Endometrium (tissue), 2 donors: ENCODE measurements around the gene SIPA1L3.

Source experiments
- FAIRE-seq: peaks from 2 replicates; lab custom pipeline; 2012; peaks lifted over from hg19 to GRCh38; lab: Jason Lieb, UNC
- donor health status: control.
- donor health status: control.

The SIPA1L3 gene

GRCh38 chr19:38158730-38159129 is 251.7 kb downstream of the SIPA1L3 start:
- FAIRE-seq = no peak

DNA sequence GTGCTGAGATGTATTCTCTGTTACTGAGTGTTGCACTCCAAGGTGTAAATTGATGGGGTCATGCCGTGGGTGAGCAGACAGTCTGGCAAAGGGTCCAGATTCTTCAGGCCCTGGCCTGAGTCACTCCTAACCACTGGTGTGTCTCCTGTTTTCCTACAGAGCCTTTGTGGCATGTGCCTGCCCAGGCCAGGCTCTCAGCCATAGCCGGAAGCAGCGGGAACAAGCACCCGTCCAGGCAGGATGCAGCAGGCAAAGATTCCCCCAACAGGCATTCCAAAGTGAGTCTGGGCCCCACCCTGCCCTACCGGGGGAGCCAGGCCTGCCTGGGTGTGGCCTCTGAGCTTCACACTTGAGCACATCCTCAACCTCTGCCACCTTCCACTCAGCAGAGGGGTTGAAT is 255.1 kb downstream of the SIPA1L3 start:
- no peak for FAIRE-seq

DNA sequence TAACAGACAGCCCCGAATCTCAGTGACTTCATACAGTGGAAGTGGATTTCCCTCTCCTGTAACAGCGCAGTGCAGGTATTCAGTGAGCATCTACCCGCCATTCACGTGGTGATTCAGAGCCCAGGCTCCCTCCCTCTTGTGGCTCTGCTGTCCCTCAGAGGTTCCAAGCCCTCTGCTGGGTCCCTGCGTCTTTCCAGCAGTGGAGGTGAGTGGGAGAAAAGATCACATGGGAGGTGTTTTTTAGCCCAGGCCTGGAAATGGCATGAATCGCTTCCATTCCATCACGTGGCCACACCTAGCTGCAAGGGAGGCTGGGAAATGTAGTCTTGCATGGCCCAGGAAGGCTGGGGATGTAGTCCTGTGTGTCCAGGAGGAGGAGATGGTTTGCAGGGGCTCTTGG is 255.6 kb downstream of the SIPA1L3 start:
- no peak for FAIRE-seq

GRCh38 chr19:38163419-38164290 is 256.6 kb downstream of the SIPA1L3 start:
- no peak for FAIRE-seq

GRCh38 chr19:38164526-38164925 is 257.5 kb downstream of the SIPA1L3 start:
- FAIRE-seq = no peak

- no peak for FAIRE-seq
These were observed 258.3 kb downstream of the SIPA1L3 start for GRCh38 chr19:38165335-38165734.

DNA sequence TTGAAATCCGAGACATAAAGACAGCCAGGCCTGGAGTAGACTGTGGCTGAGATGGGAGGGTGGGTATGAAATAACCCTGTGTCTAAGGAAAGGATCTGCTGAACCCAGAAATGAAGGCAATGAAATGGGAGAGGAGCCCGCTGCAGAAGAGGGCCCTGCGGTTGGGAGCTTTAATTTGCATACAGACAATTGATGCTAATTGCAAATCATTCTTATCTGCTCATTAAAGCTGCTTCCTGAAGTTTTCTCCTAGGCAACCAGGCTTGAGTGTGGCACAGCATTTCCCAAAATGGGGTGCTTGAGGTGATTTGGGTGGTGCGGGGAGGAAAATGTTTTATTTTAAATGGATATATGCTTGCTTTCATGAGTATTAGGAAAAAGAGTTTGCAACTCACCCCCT is 261.6 kb downstream of the SIPA1L3 start:
- FAIRE-seq = no peak

DNA sequence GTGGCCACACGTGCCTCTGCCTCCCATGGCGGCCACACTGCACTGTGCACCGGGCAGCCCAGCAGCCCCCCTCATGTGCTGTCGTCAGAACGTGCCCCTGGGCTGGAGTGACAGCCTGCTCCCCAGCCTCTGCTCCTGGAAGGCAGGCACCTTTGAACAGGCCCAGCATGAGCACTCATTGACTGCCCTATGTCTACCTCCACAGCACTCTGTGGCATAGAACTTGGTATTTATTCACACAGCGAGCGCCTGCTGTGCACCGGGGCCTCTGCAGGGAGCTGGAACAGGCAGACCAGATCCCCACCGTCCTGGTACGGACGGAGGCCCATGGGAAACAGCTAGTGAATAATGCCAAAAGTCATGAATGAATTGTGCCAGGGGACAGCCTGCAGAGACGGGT is 263.3 kb downstream of the SIPA1L3 start:
- FAIRE-seq = no peak

GRCh38 chr19:38172001-38172400 is 265.0 kb downstream of the SIPA1L3 start:
- no peak for FAIRE-seq

DNA sequence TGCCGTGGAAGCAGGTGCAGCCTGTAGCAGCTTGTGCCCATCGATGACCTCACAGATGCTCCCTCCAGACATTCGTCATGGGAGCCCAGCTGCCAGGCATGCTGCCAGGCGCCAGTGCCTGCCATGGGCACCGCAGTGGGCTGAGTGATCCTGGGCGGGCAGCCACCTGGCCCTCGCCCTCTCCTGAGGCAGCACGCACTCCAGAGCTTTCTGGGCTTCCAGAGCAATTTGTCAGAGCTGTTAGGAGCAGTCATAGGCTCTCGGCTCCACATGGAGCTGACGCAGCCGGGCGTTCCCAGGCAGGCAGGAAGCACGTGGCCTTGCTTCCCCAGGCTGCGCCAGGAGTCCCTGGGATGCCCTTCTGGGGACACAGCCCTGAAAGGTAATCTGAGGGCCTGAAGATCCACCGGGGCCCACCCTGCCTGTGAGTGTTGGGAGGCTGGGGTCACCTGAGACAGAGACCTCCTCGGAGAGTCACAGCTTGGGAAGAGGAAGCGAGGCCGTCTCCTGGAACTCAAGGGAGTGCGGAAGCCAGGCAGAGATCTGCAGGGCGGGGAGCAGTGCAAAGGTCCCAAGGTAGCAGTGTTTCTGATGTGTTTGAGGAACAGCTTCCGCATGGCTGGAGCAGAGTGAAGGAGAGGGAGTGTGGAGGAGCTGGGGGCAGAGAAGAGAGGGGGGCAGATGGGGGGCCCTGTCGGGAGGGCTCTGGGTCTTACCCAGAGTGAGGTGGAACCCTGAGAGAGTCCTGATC is 266.5 kb downstream of the SIPA1L3 start:
- FAIRE-seq = no peak

- no peak for FAIRE-seq
These were observed 268.4 kb downstream of the SIPA1L3 start for GRCh38 chr19:38175422-38175821.

DNA sequence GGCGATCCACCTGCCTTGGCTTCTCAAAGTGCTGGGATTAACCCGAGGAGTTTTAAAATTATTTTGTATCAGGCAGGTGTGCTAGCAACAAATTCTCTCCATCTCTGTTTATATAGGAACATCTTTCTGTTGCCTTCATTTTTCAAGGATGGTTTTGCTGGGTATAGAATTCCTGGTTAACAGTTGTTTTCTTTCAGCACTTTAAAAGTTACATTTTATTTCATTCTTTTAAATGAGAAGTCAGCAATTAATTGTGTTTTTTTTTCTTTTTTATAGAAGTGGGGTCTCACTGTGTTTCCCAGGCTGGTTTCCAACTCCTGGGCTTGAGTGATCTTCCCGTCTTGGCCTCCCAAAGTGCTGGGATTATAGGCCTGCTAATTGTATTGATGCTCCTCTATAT is 273.1 kb downstream of the SIPA1L3 start:
- FAIRE-seq = no peak

DNA sequence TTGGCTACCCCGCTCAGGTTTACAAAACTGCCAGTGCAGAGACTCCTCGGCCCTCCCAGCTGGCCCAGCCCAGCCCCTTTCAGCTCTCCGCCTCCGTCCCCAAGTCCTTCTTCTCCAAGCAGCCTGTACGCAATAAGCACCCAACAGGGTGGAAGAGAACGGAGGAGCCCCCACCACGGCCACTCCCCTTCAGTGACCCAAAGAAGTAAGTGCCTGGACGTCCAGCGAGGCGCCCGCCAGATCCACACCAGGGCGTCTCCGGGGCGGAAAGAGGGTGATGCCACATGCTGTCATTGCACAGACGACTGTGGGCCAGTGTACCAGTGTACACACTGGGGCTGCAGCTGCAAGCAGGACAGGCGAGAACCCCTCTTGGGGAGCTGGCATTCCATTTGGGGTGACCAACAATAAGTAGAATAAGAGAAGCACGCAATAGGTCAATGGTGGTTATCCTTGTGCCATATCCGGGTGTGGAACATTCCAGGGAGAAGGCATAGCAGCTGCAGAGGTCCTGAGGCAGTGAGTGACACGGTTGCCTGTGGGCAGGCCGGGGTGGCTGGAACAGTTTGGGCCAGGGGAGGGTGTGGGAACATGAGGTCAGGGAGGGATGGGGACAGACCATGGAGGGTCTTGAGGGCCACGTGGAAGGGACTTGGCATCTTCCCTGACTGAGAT is 275.7 kb downstream of the SIPA1L3 start:
- no peak for FAIRE-seq

DNA sequence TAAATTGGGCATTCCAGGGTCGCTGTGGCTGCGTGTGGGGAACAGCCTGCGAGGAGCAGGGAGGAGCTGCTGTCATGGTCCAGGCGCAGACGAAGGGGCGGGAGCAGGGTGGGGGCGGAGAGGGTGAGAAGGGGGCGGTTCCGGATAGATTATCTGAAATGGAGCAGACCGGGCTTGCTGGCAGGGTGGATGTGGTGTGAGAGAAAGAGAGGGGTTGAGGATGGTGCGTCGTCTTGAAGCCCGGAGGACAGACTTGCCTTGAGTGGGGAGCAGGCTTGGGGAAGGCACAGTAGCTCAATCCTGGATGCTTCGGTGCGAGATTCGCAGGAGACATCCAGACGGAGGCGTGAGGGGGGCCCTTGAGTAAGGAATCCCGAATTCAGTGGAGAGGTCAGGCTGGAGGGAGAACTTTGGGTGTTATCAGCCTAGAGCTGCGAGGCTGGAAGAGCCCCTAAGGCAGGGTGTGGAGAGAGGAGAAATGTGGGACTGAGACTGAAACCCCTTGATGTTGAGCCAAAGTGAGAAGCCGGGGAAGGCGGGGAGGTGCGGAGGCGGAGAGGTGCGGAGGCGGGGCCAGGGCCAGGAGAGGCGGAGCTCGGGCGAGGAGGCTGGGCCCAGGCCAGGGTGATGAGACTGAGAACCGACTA is 276.4 kb downstream of the SIPA1L3 start:
- no peak for FAIRE-seq

GRCh38 chr19:38184815-38185214 is 277.8 kb downstream of the SIPA1L3 start:
- FAIRE-seq = no peak

DNA sequence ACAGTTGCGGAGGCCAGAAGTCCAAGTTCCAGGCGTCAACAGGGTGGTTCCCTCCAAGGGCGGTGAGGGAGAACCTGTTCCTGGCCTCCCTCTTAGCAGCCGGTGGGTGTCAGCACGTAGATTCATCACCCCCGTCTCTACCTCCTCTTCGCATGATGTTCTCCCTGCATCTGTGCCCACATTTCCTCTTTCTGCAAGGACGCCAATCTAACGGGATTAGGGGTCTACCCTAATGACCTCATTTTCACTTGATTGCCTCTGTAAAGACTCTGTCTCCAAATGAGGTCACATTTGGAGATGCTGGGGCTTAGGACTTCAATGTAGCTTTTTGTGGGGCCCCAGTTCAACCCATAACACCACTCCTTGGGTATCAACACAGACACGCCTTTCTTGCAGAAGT is 278.6 kb downstream of the SIPA1L3 start:
- no peak for FAIRE-seq

DNA sequence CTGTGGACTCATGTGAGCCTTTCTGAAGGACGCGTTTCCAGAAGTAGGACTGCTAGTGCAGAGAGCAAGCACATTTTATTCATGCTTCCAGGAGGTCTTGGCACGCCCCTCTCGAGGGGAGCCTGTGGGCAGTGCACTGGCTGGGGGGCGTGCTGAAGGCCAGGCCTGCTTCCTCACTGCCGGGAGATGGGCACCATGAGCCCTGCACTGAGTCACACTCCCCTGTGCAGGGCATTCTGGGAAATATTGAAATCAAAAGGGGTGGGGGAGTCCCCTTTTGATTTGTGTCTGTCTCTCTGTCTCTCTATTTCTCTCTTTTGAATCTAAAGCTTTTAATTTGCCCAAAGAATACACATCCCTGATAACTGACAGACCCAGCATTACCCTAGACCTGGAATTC is 283.1 kb downstream of the SIPA1L3 start:
- no peak for FAIRE-seq

DNA sequence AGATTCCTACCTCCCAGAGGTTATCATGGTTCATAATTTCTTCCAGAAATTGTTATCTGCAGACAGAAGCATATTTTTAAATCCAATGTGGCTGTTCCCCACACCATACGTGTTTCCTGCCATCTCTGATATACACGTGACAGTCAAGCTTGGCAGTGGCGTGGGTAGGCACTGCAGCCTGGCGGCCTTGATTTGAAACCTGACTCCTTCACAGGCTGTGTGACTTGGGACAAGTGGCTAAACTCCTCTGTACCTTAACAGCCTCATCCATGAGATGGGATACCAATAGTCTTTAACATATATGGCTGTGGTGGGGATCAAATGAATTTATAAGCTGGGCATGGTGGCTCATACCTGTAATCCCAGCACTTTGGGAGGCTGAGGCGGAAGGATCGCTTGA is 283.8 kb downstream of the SIPA1L3 start:
- no peak for FAIRE-seq

GRCh38 chr19:38191747-38192146 is 284.7 kb downstream of the SIPA1L3 start:
- no peak for FAIRE-seq

DNA sequence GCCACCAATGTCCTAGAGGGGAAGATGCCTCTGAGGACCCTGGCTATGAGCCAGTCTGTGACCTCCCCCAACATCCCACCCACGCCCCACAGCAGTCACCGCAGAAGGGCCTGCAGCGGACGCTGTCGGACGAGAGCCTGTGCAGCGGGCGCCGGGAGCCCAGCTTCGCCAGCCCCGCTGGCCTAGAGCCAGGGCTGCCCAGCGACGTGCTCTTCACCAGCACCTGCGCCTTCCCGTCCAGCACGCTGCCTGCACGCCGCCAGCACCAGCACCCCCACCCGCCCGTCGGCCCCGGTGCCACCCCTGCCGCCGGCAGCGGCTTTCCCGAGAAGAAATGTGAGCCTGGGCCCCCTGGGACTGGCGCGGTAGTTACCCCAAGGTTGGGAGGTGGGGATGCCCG is 286.4 kb downstream of the SIPA1L3 start:
- no peak for FAIRE-seq

- FAIRE-seq = no peak
These were observed 287.2 kb downstream of the SIPA1L3 start for GRCh38 chr19:38194061-38194701.

GRCh38 chr19:38195237-38195636 is 288.2 kb downstream of the SIPA1L3 start:
- FAIRE-seq = no peak
